NCI-H1436 (cell line): ENCODE measurements around the gene ATP6V0A1.

Source experiments
- DNase-seq: peaks from one replicate; lab custom pipeline; 2025; lab: John Stamatoyannopoulos, UW

Gene ATP6V0A1

GRCh38 chr17:42562388-42563142, 103.9 kb downstream of the ATP6V0A1 start:
- DNase-seq, result no peak

GRCh38 chr17:42563143-42563509, 104.4 kb downstream of the ATP6V0A1 start:
- no peak for DNase-seq

- no peak for DNase-seq
These were observed 104.9 kb downstream of the ATP6V0A1 start for GRCh38 chr17:42563543-42563942.

- no peak for DNase-seq
These were observed 105.3 kb downstream of the ATP6V0A1 start for GRCh38 chr17:42563950-42564349.

GRCh38 chr17:42564815-42565522, 106.3 kb downstream of the ATP6V0A1 start:
- no peak for DNase-seq

GRCh38 chr17:42565523-42566214, 107.0 kb downstream of the ATP6V0A1 start:
- no peak for DNase-seq

GRCh38 chr17:42566215-42566882, 107.7 kb downstream of the ATP6V0A1 start:
- no peak for DNase-seq

- peak; percentile 95 for DNase-seq
These were observed 108.3 kb downstream of the ATP6V0A1 start, which contains the start of gene MLX for GRCh38 chr17:42566883-42567573. Gene MLX, plus strand, starts transcription at chr17:42567100. Its CDS starts 25 bp downstream, at chr17:42567125.

GRCh38 chr17:42568341-42569111, 109.8 kb downstream of the ATP6V0A1 start:
- DNase-seq, result no peak

GRCh38 chr17:42571435-42572225, 113.0 kb downstream of the ATP6V0A1 start:
- DNase-seq, result no peak
